Hematopoietic multipotent progenitor cell (in vitro differentiated cells): ENCODE data around the gene SOX2. TPM values are rescaled to one million over a fixed set of nuclear protein-coding genes. Genes with fewer than 3 reads are reported as not detected.
"Not testable (repeated sequence)": the region's sequence is repeated elsewhere in the genome, so short reads cannot be mapped to it uniquely, and the experiment has no call there.

Experiments used
- DNase-seq, 3 donors: peaks; one replicate each; pipeline ENCODE4 v3.0.0-alpha.2; 2011 to 2015; ENCODE audit warnings: low read depth in 2 of 3, low spot score in 2 of 3
- small RNA-seq: library from RNA; depleted of rRNA; stranded (forward); fragments of <200 nt; gene quantifications from one replicate; pipeline ENCODE3, GENCODE V24; 2012
- total RNA-seq: library from RNA; depleted of rRNA; stranded (reverse); fragments of >200 nt; gene quantifications from one replicate; pipeline ENCODE4 v1.2.3, GENCODE V29; 2012

Gene SOX2
- total RNA-seq, 1 donor: not detected

DNA sequence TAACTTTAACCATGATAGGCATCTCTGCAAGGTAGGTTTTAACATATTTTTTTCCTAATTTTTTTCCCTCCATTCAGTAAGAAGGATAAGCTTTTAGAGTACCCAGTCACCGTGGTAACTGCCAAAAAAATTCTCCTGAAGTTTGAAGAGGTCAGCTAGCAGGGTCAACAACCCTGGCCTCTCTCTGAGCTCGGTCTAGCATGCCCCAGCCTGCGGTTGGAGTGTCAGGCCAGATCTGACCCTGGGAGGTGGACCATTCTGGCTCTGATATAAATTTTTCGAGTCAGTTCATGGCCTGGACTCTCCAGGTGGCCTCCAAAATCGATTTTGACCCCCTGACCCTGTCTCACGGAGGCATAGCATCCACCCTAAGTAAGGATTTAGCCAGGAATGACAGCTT is 29.7 kb downstream of the SOX2 start:
- no peak for DNase-seq

GRCh38 chr3:181752202-181752671 is 40.5 kb downstream of the SOX2 start:
- no peak for DNase-seq

- no peak for DNase-seq
These were observed 41.7 kb downstream of the SOX2 start for GRCh38 chr3:181753391-181753790.

DNA sequence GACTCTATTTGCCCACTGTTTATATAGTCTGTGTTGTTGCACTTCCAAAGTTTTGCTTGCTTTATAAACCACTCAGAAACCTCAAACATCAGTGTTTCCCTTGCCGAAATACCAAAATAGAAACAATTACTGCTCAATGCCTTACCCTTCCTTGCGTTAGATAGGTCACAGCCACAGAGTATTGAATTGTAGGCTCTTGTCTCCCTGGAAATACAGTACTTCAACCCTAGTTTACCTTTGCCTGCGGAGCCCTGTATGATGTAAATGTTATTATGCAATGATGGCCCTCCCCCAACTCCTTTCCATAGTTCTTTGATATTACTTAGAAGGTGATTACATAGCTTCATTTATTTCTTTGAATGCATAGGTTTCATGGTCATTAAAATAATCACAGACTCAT is 44.2 kb downstream of the SOX2 start:
- no peak for DNase-seq

DNA sequence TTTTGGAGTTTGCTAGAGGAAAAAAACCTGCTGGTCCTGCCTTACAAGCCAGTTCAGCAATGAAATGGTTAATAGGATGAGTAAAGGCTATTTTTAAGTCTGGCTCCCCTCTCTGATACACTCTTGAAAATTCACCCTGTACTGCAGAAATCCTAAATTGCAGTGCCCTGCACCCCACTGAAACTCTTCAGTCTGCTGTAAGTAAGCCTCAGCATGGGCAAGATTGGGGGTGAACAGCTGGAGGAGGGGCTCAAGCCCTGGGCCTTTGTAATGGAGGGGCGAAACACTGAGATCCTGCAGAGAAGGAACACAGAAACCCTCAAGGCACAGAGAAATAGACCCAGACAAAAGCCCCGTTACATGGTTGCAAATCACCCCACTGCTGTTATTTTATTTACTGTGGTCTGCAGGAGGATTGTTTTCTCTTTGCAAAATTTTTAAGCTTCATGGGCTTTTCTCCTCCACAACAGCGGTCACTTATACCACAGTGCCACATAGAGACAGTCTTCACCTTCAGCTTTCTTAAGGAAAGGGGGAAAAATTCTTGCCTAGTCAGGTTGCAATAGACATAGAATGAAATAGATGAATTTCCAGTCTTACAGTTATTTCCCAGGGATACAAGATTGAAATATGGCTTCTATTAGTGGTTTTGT is 45.0 kb downstream of the SOX2 start:
- no peak for DNase-seq

DNA sequence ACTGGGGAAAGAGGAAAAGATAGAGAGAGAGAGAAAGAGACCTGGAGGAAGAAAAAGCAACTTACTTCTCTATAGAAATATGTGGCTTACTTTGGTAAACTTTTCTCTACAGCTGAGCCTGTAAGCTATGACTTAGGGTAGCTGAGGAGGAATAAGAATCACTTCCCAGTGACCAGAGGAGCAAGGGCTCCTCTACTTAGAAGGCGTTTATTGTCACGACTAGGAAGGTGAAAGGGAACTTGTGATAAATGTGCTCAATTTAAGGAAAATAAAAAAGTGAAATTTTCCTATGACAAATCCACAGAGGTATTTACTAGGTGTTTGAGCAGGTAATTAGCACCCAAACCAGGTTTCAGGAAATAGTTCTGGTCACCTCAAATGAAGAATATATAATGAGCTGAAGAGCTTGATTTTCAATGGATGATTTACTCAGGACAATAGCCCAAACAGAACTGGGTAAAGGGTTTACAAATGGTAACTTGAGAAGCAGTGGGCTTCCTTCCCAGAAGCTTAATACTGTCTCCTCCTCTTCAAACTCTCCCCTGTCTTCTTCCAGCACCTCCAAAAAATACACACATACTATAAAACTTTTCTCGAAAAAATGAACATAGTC is 46.1 kb downstream of the SOX2 start:
- DNase-seq: no peak

DNA sequence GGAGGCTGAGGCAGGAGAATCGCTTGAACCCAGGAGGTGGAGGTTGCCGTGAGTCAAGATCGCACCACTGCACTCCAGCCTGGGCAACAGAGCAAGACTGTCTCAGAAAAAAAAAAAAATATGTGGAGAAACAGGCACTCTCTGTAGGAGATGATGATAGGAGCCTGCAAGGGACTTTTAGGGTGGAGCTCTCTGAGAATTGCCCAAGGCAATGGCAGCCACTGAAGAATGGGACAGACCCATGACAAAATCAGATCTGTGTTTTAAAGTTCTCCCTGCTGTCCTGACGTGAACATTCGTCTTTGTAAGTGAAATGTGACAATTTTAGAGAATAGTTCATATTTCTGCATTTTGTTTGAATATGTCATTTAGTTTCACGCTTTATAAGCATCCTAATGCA is 50.2 kb downstream of the SOX2 start:
- DNase-seq: no peak

GRCh38 chr3:181764033-181764432 is 52.3 kb downstream of the SOX2 start:
- not testable (repeated sequence) for DNase-seq

Small RNAs within 50 kb of the gene (small RNA-seq; reads per million reads assigned to genes)
- not detected for gene RF01954
